Smooth muscle cell (in vitro differentiated cells): ENCODE results near the gene POLR3E. TPM values are rescaled to one million over a fixed set of nuclear protein-coding genes. Genes with fewer than 3 reads are reported as not detected.

ENCODE experiments used
- DNase-seq: peaks from one replicate; lab custom pipeline; 2025; ENCODE audit not compliant: unreplicated experiment; lab: John Stamatoyannopoulos, UW
- H2AFZ ChIP-seq: fragments of 200-600 bp; sonication (generic); 2 replicates; pipeline ENCODE4 v1.6.0; 2016; ENCODE audit warnings: antibody characterized with exemption, low read depth, mild to moderate bottlenecking
- H3F3A ChIP-seq: fragments of 200-600 bp; sonication (generic); 2 replicates; pipeline ENCODE4 v1.6.0; 2017; ENCODE audit warnings: antibody characterized with exemption, low read depth
- H3K27ac ChIP-seq: fragments of 200-600 bp; sonication (generic); 2 replicates; pipeline ENCODE4 v1.5.1; 2016; ENCODE audit warnings: low read depth, mild to moderate bottlenecking
- H3K27me3 ChIP-seq: fragments of 200-600 bp; sonication (generic); 2 replicates; pipeline ENCODE4 v1.6.1; 2016; ENCODE audit warnings: low read depth, mild to moderate bottlenecking
- H3K36me3 ChIP-seq: fragments of 200-600 bp; sonication (generic); 2 replicates; pipeline ENCODE4 v1.5.1; 2016; ENCODE audit warnings: low read depth
- H3K4me1 ChIP-seq: fragments of 200-600 bp; sonication (generic); 2 replicates; pipeline ENCODE4 v1.5.1; 2016; ENCODE audit warnings: low read depth
- H3K4me2 ChIP-seq: fragments of 200-600 bp; sonication (generic); 2 replicates; pipeline ENCODE4 v1.6.0; 2016; ENCODE audit warnings: mild to moderate bottlenecking
- H3K4me3 ChIP-seq: fragments of 200-600 bp; sonication (generic); 2 replicates; pipeline ENCODE4 v1.5.1; 2016; ENCODE audit warnings: mild to moderate bottlenecking
- H3K79me2 ChIP-seq: fragments of 200-600 bp; sonication (generic); 2 replicates; pipeline ENCODE4 v1.6.0; 2016; ENCODE audit warnings: low read depth, mild to moderate bottlenecking
- H3K9ac ChIP-seq: fragments of 200-600 bp; sonication (generic); 2 replicates; pipeline ENCODE4 v1.6.0; 2016; ENCODE audit warnings: low read depth
- H3K9me3 ChIP-seq: fragments of 200-600 bp; sonication (generic); replicated peaks from 2 replicates; pipeline ENCODE4 v1.5.1; 2016; ENCODE audit warnings: low read depth
- H4K20me1 ChIP-seq: fragments of 200-600 bp; sonication (generic); 2 replicates; pipeline ENCODE4 v1.6.0; 2016; ENCODE audit warnings: low read depth
- WGBS: methylation state at CpG from one replicate; pipeline ENCODE4 v1.1.7; 2016; ENCODE audit warnings: low lambda C conversion rate; 5-methylcytosine and 5-hydroxymethylcytosine counted together
- polyA plus RNA-seq: library from polyadenylated mRNA; unstranded; fragments of >200 nt; fragmentation: Nextera tagmentation; extraction: Ambion mirVana; gene quantifications from 2 replicates; pipeline ENCODE4 v1.2.1, GENCODE V29; 2016
- total RNA-seq: library from RNA; depleted of rRNA; stranded (reverse); fragments of >200 nt; gene quantifications from 2 replicates; pipeline ENCODE4 v1.2.3, GENCODE V29; 2014
- TF ChIP-seq, protein P1 (sequence below): fragments of 200-600 bp; sonication (generic); IDR thresholded peaks from 2 replicates; pipeline ENCODE4 v1.5.1; 2017; ENCODE audit warnings: borderline replicate concordance, mild to moderate bottlenecking, antibody characterized with exemption; ENCODE audit not compliant: insufficient read depth, poor library complexity, severe bottlenecking

The POLR3E gene
- total and polyA plus RNA-seq, 2 experiments from 2014 or later = 13.9 to 31.2 TPM

DNA sequence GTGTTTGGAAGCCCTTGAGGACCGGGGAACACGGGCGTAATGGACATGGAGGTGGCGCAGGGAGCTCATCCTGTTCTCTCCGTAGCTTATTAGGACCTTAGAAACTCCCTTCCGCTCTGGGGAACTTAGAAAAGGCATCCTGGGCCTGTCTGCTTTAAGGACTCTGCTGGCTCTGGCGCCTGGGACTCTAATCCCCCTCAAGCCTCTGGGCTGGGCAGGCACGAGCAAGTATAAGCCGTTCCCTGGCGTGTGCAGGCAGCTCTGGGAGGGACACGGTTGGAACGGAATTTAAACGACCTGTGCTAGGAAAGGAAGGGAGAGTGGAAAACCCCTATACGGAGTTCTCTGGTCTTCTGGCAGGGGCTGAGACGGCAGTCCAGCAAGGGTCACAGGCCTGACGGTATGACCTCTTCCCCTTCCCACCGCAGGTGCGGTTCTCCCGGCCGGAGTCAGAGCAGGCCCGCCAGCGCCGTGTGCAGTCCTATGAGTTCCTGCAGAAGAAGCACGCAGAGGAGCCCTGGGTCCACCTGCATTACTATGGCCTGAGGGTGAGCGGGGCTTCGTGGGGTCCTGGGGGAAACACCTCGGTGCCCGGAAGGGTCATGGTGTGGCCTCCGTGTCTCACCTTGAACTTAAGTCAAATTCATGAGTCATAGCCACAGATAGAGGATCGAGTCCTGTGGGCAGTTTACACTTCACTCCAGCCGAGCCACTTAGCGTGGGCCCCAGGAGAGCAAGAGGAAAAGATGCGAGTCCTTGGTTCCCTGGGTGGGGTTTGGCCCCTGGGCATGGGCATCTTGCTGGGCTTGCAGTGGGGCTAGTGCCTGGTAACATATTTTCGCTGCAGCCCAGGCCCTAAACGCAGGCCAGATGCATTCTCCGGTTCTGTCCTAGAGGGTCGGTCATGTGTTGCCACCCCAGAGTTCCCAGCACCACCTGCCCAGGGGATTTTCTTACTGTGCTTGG, 17.7 kb downstream of the POLR3E start:
- no peak for DNase-seq
- H3F3A ChIP-seq = no peaks in the 10 kb centered on the region
- no peak overlapping the region for H3K9ac ChIP-seq
- TF ChIP-seq, protein P1, sequence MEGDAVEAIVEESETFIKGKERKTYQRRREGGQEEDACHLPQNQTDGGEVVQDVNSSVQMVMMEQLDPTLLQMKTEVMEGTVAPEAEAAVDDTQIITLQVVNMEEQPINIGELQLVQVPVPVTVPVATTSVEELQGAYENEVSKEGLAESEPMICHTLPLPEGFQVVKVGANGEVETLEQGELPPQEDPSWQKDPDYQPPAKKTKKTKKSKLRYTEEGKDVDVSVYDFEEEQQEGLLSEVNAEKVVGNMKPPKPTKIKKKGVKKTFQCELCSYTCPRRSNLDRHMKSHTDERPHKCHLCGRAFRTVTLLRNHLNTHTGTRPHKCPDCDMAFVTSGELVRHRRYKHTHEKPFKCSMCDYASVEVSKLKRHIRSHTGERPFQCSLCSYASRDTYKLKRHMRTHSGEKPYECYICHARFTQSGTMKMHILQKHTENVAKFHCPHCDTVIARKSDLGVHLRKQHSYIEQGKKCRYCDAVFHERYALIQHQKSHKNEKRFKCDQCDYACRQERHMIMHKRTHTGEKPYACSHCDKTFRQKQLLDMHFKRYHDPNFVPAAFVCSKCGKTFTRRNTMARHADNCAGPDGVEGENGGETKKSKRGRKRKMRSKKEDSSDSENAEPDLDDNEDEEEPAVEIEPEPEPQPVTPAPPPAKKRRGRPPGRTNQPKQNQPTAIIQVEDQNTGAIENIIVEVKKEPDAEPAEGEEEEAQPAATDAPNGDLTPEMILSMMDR = no peak
- H2AFZ ChIP-seq = no peak overlapping the region
- no peaks in the 10 kb centered on the region for H3K36me3 ChIP-seq
- H4K20me1 ChIP-seq = no peaks in the 10 kb centered on the region
- H3K9me3 ChIP-seq = no peaks in the 10 kb centered on the region
- no peak overlapping the region for H3K4me3 ChIP-seq
- no peak overlapping the region for H3K4me2 ChIP-seq
- WGBS = 80% methylated on average over 37 of the region's 37 CpGs
- no peaks in the 10 kb centered on the region for H3K4me1 ChIP-seq
- no peak overlapping the region for H3K27ac ChIP-seq
- H3K79me2 ChIP-seq = no peaks in the 10 kb centered on the region
- H3K27me3 ChIP-seq = no peaks in the 10 kb centered on the region

DNA sequence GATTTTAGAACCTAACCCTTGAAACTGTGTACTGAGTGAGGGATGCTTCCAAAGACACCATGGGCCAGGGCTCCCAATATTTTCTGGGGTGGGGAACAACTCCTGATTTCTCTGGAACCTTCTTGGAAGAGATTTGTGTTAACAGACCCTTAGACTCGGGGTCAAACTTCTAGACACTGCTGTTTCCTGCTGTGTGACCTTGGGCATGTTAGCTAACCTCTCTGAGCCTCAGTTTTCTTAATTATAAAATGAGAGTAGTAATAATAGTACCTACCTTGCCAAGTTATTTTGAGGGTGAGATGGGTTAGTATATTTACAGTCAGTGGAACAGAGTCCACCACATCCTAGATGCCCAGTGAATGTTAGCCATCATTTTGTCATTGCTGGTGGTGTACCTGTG, 18.8 kb downstream of the POLR3E start:
- no peaks in the 10 kb centered on the region for H3K27me3 ChIP-seq
- no peak overlapping the region for H2AFZ ChIP-seq
- TF ChIP-seq, protein P1 = no peak
- H3K9me3 ChIP-seq = no peaks in the 10 kb centered on the region
- H3F3A ChIP-seq = no peaks in the 10 kb centered on the region
- no peaks in the 10 kb centered on the region for H3K4me1 ChIP-seq
- no peak overlapping the region for H3K27ac ChIP-seq
- DNase-seq = no peak
- H3K9ac ChIP-seq = no peak overlapping the region
- WGBS = 96% methylated on average over 1 of the region's 1 CpG
- H3K79me2 ChIP-seq = no peaks in the 10 kb centered on the region
- H4K20me1 ChIP-seq = peaks cover 5% of the 10 kb centered on the region
- no peaks in the 10 kb centered on the region for H3K36me3 ChIP-seq
- H3K4me2 ChIP-seq = no peak overlapping the region
- H3K4me3 ChIP-seq = no peak overlapping the region

DNA sequence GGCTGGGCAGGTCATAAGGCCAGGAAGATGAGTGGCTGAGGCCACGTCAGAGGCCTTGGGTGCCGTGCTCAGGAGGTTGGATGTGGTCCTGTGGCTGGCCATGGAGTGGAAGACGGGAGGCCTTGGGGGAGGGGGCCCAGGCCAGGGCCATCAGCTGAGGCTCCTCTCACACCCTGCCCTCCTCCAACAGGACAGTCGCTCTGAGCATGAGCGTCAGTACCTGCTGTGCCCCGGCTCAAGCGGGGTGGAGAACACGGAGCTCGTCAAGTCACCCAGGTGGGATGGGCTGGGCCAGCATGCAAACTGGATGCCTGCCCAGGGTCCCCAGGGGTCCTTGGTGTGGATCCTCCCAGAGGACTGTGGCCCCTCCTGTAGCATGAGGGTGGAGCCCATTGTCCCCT, 19.2 kb downstream of the POLR3E start:
- H3K79me2 ChIP-seq = no peaks in the 10 kb centered on the region
- H3K9ac ChIP-seq = no peak overlapping the region
- no peaks in the 10 kb centered on the region for H3K9me3 ChIP-seq
- H3K4me2 ChIP-seq = no peak overlapping the region
- H3K36me3 ChIP-seq = no peaks in the 10 kb centered on the region
- no peaks in the 10 kb centered on the region for H3K27me3 ChIP-seq
- peaks cover 10% of the 10 kb centered on the region for H4K20me1 ChIP-seq
- WGBS = 97% methylated on average over 9 of the region's 9 CpGs
- no peak overlapping the region for H3K27ac ChIP-seq
- H3K4me1 ChIP-seq = no peaks in the 10 kb centered on the region
- no peaks in the 10 kb centered on the region for H3F3A ChIP-seq
- TF ChIP-seq, protein P1 = no peak
- no peak overlapping the region for H3K4me3 ChIP-seq
- H2AFZ ChIP-seq = no peak overlapping the region
- no peak for DNase-seq
